Muscle layer of duodenum (tissue), 2 donors: ENCODE measurements around the gene ATP9B.
"Not testable (repeated sequence)": the region's sequence is repeated elsewhere in the genome, so short reads cannot be mapped to it uniquely, and the experiment has no call there.

Experiments
- H3K27ac ChIP-seq: one replicate; pipeline ENCODE4 v1.7.0; 2013; ENCODE audit warnings: mild to moderate bottlenecking, low read length
- H3K27me3 ChIP-seq: one replicate; pipeline ENCODE4 v1.7.0; 2013; ENCODE audit warnings: low read depth, mild to moderate bottlenecking, control low read depth, low read length
- H3K36me3 ChIP-seq, 2 donors: one replicate each; pipeline ENCODE4 v1.7.0; 2013; ENCODE audit warnings: low read length in 2 of 2, control low read depth in 1 of 2, mild to moderate bottlenecking in 1 of 2; ENCODE audit not compliant: insufficient read depth in 2 of 2, control insufficient read depth in 1 of 2
- H3K4me1 ChIP-seq, 2 donors: one replicate each; pipeline ENCODE4 v1.7.0; 2013; ENCODE audit warnings: low read length in 2 of 2, mild to moderate bottlenecking in 2 of 2, control low read depth in 1 of 2, moderate library complexity in 1 of 2; ENCODE audit not compliant: insufficient read depth in 2 of 2, control insufficient read depth in 1 of 2
- H3K4me3 ChIP-seq, 2 donors: one replicate each; pipeline ENCODE4 v1.7.0; 2013; ENCODE audit warnings: low read length in 2 of 2, low read depth in 1 of 2, mild to moderate bottlenecking in 1 of 2
- H3K9me3 ChIP-seq, 2 donors: one replicate each; pipeline ENCODE4 v1.7.0; 2013; ENCODE audit warnings: low read length in 2 of 2, control low read depth in 1 of 2, mild to moderate bottlenecking in 1 of 2; ENCODE audit not compliant: control insufficient read depth in 1 of 2
- donor health status: healthy.

ATP9B gene

DNA sequence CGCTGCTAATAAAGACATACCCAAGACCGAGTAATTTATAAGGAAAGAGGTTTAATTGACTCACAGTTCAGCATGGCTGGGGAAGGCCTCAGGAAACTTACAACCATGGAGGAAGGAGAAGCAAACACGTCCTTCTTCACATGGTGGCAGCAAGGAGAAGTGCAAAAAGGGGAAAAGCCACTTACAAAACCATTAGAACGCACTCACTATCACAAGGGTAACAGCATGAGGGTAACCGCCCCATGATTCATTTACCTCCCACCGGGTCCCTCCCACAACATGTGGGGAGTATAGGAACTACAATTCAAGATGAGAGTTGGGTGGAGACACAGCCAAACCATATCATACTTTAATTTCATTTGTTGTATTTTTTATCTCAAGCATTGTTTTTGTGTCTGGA is 67.5 kb downstream of the ATP9B start:
- Histone ChIP-seq H3K9me3 (no peaks in the 10 kb centered on the region), H3K27ac (no peak overlapping the region), H3K27me3 (no peaks in the 10 kb centered on the region), H3K4me3 (no peak overlapping the region), H3K36me3 (peaks cover 0 to 6% of the 10 kb centered on the region in 2 donors), H3K4me1 (no peaks in the 10 kb centered on the region)

GRCh38 chr18:79139206-79139605 is 70.0 kb downstream of the ATP9B start:
- H3K4me1 ChIP-seq = no peaks in the 10 kb centered on the region
- H3K4me3 ChIP-seq = no peak overlapping the region
- H3K27ac ChIP-seq = no peak overlapping the region
- peaks cover 0 to 6% of the 10 kb centered on the region in 2 donors for H3K36me3 ChIP-seq
- no peaks in the 10 kb centered on the region for H3K9me3 ChIP-seq
- no peaks in the 10 kb centered on the region for H3K27me3 ChIP-seq

GRCh38 chr18:79147014-79147413 is 77.8 kb downstream of the ATP9B start:
- Histone ChIP-seq H3K36me3 (peaks cover 6 to 14% of the 10 kb centered on the region in 2 donors), H3K27me3 (no peaks in the 10 kb centered on the region), H3K27ac (no peak overlapping the region)

GRCh38 chr18:79151191-79151590 is 82.0 kb downstream of the ATP9B start:
- Histone ChIP-seq H3K9me3 (no peaks in the 10 kb centered on the region), H3K27ac (no peak overlapping the region), H3K36me3 (peaks cover 6 to 12% of the 10 kb centered on the region in 2 donors), H3K4me1 (no peaks in the 10 kb centered on the region), H3K27me3 (no peaks in the 10 kb centered on the region), H3K4me3 (no peak overlapping the region)

More at GRCh38 chr18:79147014-79147413, 77.8 kb downstream of the ATP9B start:
- no peaks in the 10 kb centered on the region for H3K4me1 ChIP-seq
- no peaks in the 10 kb centered on the region for H3K9me3 ChIP-seq
- no peak overlapping the region for H3K4me3 ChIP-seq

DNA sequence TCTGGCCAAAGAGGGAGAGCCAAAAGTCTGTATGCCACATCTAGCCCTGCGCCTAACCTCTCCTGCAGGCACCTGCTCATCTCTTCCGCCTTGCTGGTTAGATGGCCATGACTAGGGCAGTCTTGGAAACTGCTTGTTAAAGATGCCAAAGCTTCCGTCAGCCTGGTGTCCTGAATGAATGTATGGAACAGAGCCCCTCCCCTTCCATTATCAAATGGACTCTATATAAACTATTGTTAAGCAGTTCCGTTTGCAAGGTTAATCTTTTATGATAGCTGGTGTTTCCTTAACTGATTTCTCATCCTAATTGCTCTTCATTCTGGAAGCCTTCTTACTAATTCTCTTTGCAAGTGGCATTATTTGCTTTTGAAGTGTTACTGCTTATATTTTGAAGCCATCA is 87.1 kb downstream of the ATP9B start:
- H3K4me3 ChIP-seq = no peak overlapping the region
- no peaks in the 10 kb centered on the region for H3K9me3 ChIP-seq
- H3K27ac ChIP-seq = no peak overlapping the region
- no peaks in the 10 kb centered on the region for H3K4me1 ChIP-seq
- H3K27me3 ChIP-seq = no peaks in the 10 kb centered on the region
- peaks cover 0 to 13% of the 10 kb centered on the region in 2 donors for H3K36me3 ChIP-seq

GRCh38 chr18:79164706-79165105 is 95.5 kb downstream of the ATP9B start:
- H3K36me3 ChIP-seq = peaks cover 21 to 22% of the 10 kb centered on the region in 2 donors

GRCh38 chr18:79166702-79167101 is 97.5 kb downstream of the ATP9B start:
- Histone ChIP-seq H3K4me1 (no peaks in the 10 kb centered on the region), H3K27ac (no peak overlapping the region), H3K4me3 (no peak overlapping the region), H3K9me3 (no peaks in the 10 kb centered on the region), H3K27me3 (no peaks in the 10 kb centered on the region), H3K36me3 (peaks cover 21 to 22% of the 10 kb centered on the region in 2 donors)

More at GRCh38 chr18:79164706-79165105, 95.5 kb downstream of the ATP9B start:
- no peaks in the 10 kb centered on the region for H3K4me1 ChIP-seq
- no peaks in the 10 kb centered on the region for H3K9me3 ChIP-seq
- H3K27ac ChIP-seq = no peak overlapping the region
- no peak overlapping the region for H3K4me3 ChIP-seq
- no peaks in the 10 kb centered on the region for H3K27me3 ChIP-seq

DNA sequence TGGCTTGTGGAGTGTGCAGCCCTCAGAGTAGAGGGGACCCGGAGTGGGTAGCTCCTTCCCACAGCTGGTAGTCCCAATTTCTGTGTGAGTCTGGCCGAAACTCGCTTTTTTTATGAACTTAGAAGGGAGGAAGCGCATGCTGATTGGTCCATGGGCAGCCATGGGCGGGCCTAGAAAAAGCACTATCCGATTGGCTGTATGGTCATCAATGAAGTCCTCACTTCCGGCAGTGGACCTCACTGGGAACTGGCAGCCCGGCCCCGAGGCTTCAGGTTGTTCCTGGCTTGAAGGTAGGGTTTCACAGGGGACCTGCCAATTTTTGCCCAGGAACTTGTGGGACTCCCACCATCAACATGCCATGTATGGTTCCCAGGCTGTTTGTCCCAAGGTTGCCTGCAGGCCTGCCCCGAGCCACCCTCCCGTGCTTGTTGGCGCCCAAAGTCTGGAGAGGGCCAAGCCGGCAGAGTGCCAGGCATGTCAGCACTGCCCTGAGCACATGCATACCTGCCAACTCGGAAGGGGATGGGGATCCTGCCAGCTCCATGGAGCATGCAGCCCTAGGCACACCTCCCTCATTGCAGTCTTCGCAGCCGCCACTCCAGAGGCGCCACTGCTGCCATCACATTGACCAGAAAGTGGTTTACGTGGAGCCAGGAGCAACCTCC is 98.5 kb downstream of the ATP9B start:
- no peak overlapping the region for H3K4me3 ChIP-seq
- H3K27me3 ChIP-seq = no peaks in the 10 kb centered on the region
- H3K36me3 ChIP-seq = peaks cover 19 to 21% of the 10 kb centered on the region in 2 donors
- no peaks in the 10 kb centered on the region for H3K4me1 ChIP-seq
- H3K27ac ChIP-seq = no peak overlapping the region
- H3K9me3 ChIP-seq = no peaks in the 10 kb centered on the region

DNA sequence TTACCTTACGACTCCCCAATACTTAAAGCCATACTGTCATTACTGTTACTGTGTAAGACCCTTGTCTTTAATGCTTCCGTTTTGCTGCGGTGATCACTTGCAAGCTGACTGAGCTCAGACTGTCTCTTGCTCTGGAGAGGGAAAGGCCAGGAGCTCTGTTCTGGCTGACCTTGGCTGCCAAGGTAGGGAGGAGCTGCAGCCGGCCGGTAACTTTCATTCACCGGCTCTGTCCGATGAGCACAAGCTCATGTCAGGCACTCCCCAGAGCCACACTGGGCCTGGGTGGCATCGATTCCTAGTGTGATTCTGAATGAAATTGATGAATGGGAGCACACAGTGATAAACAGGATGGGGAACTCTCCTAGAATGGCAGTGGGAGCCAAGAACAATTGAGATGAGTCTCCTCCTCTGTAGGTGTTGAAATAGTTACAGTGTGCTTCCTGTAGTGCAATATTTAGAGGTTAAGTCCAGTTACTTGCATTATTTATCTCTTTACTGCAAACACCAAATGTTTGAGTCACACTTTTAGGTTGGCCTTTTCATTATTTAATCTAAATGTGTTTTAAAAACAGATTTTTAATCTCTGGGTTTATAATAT is 100.9 kb downstream of the ATP9B start:
- Histone ChIP-seq H3K36me3 (peaks cover 17 to 21% of the 10 kb centered on the region in 2 donors), H3K9me3 (no peaks in the 10 kb centered on the region), H3K27ac (no peak overlapping the region), H3K27me3 (no peaks in the 10 kb centered on the region), H3K4me3 (no peak overlapping the region), H3K4me1 (no peaks in the 10 kb centered on the region)

GRCh38 chr18:79172331-79172730 is 103.1 kb downstream of the ATP9B start:
- not testable (repeated sequence) for H3K4me1 ChIP-seq, H3K27ac ChIP-seq, H3K9me3 ChIP-seq, H3K36me3 ChIP-seq, H3K4me3 ChIP-seq, H3K27me3 ChIP-seq

- H3K4me1 ChIP-seq = no peaks in the 10 kb centered on the region
- H3K9me3 ChIP-seq = no peaks in the 10 kb centered on the region
- H3K36me3 ChIP-seq = peaks cover 7 to 13% of the 10 kb centered on the region in 2 donors
- no peak overlapping the region for H3K4me3 ChIP-seq
- H3K27ac ChIP-seq = no peak overlapping the region
- no peaks in the 10 kb centered on the region for H3K27me3 ChIP-seq
Measured at GRCh38 chr18:79173742-79174141, 104.5 kb downstream of the ATP9B start.

- H3K27ac ChIP-seq = no peak overlapping the region
- no peaks in the 10 kb centered on the region for H3K9me3 ChIP-seq
- H3K36me3 ChIP-seq = peaks cover 7 to 13% of the 10 kb centered on the region in 2 donors
- no peak overlapping the region for H3K4me3 ChIP-seq
- H3K27me3 ChIP-seq = no peaks in the 10 kb centered on the region
- no peaks in the 10 kb centered on the region for H3K4me1 ChIP-seq
Measured at GRCh38 chr18:79178113-79178531, 108.9 kb downstream of the ATP9B start.
